K562 (cell line): ENCODE measurements around the gene CCM2. TPM values are rescaled to one million over a fixed set of nuclear protein-coding genes. Genes with fewer than 3 reads are reported as not detected.

Experiments
- ATAC-seq: fragments of 200-7000 bp; cut with Tn5 transposase; 3 replicates; pipeline ENCODE4 v1.9.1; 2020; ENCODE audit warnings: moderate library complexity
- BruUV-seq: library from RNA; stranded (reverse); fragments of 400-500 nt; replicated peaks from 2 replicates; lab custom pipeline; 2021; lab: Mats Ljungman, UMichigan
- CTCF ChIA-PET: fragments of 300-600 bp; formaldehyde crosslinking; extraction: SDS; loops from one replicate; lab custom pipeline; 2021; ENCODE audit warnings: low intra/inter-chr PET ratio; lab: Yijun Ruan, JAX
- POLR2A ChIA-PET: fragments of 300-600, 350-650 bp; sonication (Branson Sonifier 250); formaldehyde crosslinking; extraction: SDS; loops from one replicate; lab custom pipeline; 2021; ENCODE audit warnings: antibody characterized with exemption, inconsistent platforms; lab: Yijun Ruan, JAX
- DNase-seq, 4 experiments: peaks; one replicate each; pipeline versions ENCODE4 v3.0.0 to v3.0.0-alpha.2; 2011 to 2018; ENCODE audit warnings: low spot score in 3 of 4, mixed read lengths in 3 of 4; ENCODE audit errors: extremely low read depth in 1 of 4
- FAIRE-seq: peaks from 2 replicates; lab custom pipeline; 2011; peaks lifted over from hg19 to GRCh38; lab: Jason Lieb, UNC
- H2AFZ ChIP-seq: 2 replicates; pipeline ENCODE4 v1.6.0; 2011; ENCODE audit warnings: low read depth, low read length, control low read depth, inconsistent platforms
- H3K27ac ChIP-seq: fragments of 200-600 bp; 3 replicates; pipeline ENCODE4 v1.8.0; 2011; ENCODE audit warnings: low read depth, mild to moderate bottlenecking, control low read depth, inconsistent platforms, low read length, moderate library complexity, mixed read lengths; ENCODE audit errors: extremely low read depth
- H3K27me3 ChIP-seq, 2 experiments: fragments of 300-600 bp in 1 of 2; 2 replicates in 1 of 2; 3 replicates in 1 of 2; pipeline versions ENCODE4 v1.6.0 to v1.8.0; 2011; ENCODE audit warnings: inconsistent platforms in 2 of 2, low read length in 2 of 2, mild to moderate bottlenecking in 1 of 2, mixed read lengths in 1 of 2, moderate library complexity in 1 of 2; ENCODE audit not compliant: control insufficient read depth in 2 of 2, insufficient read depth in 2 of 2
- H3K36me3 ChIP-seq: fragments of 300-600 bp; 3 replicates; pipeline ENCODE4 v1.8.0; 2011; ENCODE audit warnings: mild to moderate bottlenecking, low read length, inconsistent platforms; ENCODE audit not compliant: control insufficient read depth, insufficient read depth
- H3K4me1 ChIP-seq, 2 experiments: fragments of 200-600 bp in 1 of 2; replicated peaks in 1 of 2; 2 replicates in 1 of 2; 3 replicates in 1 of 2; pipeline versions ENCODE4 v1.5.1 to v1.8.0; 2011; ENCODE audit warnings: inconsistent platforms in 2 of 2, low read length in 2 of 2, mild to moderate bottlenecking in 1 of 2, mixed read lengths in 1 of 2, moderate library complexity in 1 of 2; ENCODE audit not compliant: control insufficient read depth in 2 of 2, insufficient read depth in 2 of 2
- H3K4me2 ChIP-seq: 2 replicates; pipeline ENCODE4 v1.6.1; 2011; ENCODE audit warnings: low read length, control low read depth, inconsistent platforms, mixed read lengths; ENCODE audit not compliant: insufficient read depth
- H3K4me3 ChIP-seq: fragments of 200-600 bp; sonication (generic), shearing (Covaris generic); 2 replicates; pipeline ENCODE4 v1.5.1; 2016; ENCODE audit warnings: control low read depth, inconsistent platforms
- H3K79me2 ChIP-seq: fragments of 200-600 bp; 3 replicates; pipeline ENCODE4 v1.8.0; 2011; ENCODE audit warnings: low read length, inconsistent platforms; ENCODE audit not compliant: control insufficient read depth, insufficient read depth
- H3K9ac ChIP-seq, 2 experiments: 2 replicates each; pipeline versions ENCODE4 v1.6.0 to v1.6.1; 2011; ENCODE audit warnings: low read depth in 2 of 2, low read length in 2 of 2, control low read depth in 1 of 2, inconsistent platforms in 1 of 2, mild to moderate bottlenecking in 1 of 2, mixed read lengths in 1 of 2; ENCODE audit not compliant: insufficient read depth in 1 of 2
- H3K9me1 ChIP-seq: one replicate; pipeline ENCODE4 v1.6.0; 2011; ENCODE audit warnings: inconsistent platforms, mild to moderate bottlenecking, low read length, moderate library complexity; ENCODE audit not compliant: control insufficient read depth, insufficient read depth
- H3K9me3 ChIP-seq: replicated peaks from 2 replicates; pipeline ENCODE4 v1.5.1; 2011; ENCODE audit warnings: low read depth, low read length, inconsistent platforms; ENCODE audit not compliant: control insufficient read depth, insufficient read depth
- H4K20me1 ChIP-seq: replicated peaks from 2 replicates; pipeline ENCODE4 v1.6.1; 2011; ENCODE audit warnings: low read length, inconsistent platforms, mixed read lengths; ENCODE audit not compliant: control insufficient read depth, insufficient read depth
- HDAC2 ChIP-seq: fragments of 450-650 bp; IDR thresholded peaks from 2 replicates; pipeline ENCODE4 v1.6.1; 2016; ENCODE audit warnings: mild to moderate bottlenecking
- POLR2G ChIP-seq: fragments of 200-400 bp; formaldehyde crosslinking; IDR thresholded peaks from 2 replicates; pipeline ENCODE4 v1.6.1; 2017; ENCODE audit warnings: low read depth, mild to moderate bottlenecking, antibody characterized with exemption, low read length, moderate library complexity
- RBFOX2 ChIP-seq: fragments of 200-400 bp; formaldehyde crosslinking; IDR thresholded peaks from 2 replicates; pipeline ENCODE4 v1.6.1; 2017; ENCODE audit warnings: low read depth, mild to moderate bottlenecking, low read length, moderate library complexity
- RBM14 ChIP-seq: fragments of 200-400 bp; formaldehyde crosslinking; IDR thresholded peaks from 2 replicates; pipeline ENCODE4 v1.6.1; 2018; ENCODE audit warnings: low read depth, mild to moderate bottlenecking, low read length, moderate library complexity, borderline replicate concordance; ENCODE audit not compliant: insufficient read depth
- RNF219 ChIP-seq: fragments of 250-450 bp; sonication (Bioruptor Pico); IDR thresholded peaks from 2 replicates; pipeline ENCODE4 v1.5.0; 2022; ENCODE audit warnings: mild to moderate bottlenecking
- TRIM25 ChIP-seq: fragments of 450-650 bp; IDR thresholded peaks from 2 replicates; pipeline ENCODE4 v1.7.0; 2016; ENCODE audit warnings: borderline replicate concordance
- ZBTB33 ChIP-seq: sonication (generic); formaldehyde crosslinking; IDR thresholded peaks from 2 replicates; pipeline ENCODE4 v1.8.1; 2023; ENCODE audit warnings: mild to moderate bottlenecking, missing genetic modification reagents
- ZNF584 ChIP-seq: fragments of 200-800 bp; sonication (Bioruptor generic); IDR thresholded peaks from 2 replicates; pipeline ENCODE4 v1.6.1; 2016; ENCODE audit warnings: low read depth, mild to moderate bottlenecking, missing genetic modification characterization, missing compliant biosample characterization
- WGBS: fragments of 100-300 bp; shearing (Covaris generic); methylation state at CpG from one replicate; pipeline ENCODE4 v1.1.6; 2016; ENCODE audit warnings: low coverage, mixed read lengths; ENCODE audit not compliant: insufficient coverage; ENCODE audit errors: missing lambda C conversion rate; 5-methylcytosine and 5-hydroxymethylcytosine counted together
- in situ Hi-C: fragments of 300-500 bp; cut with MboI; formaldehyde crosslinking; loops from 4 replicates; pipeline ENCODE4 v1.15.0; 2018; ENCODE audit warnings: inconsistent platforms, mixed read lengths
- intact Hi-C: fragments of 100-400 bp; cut with micrococcal nuclease; formaldehyde crosslinking; loops from 2 replicates; pipeline ENCODE4 v1.14.2; 2022
- polyA plus RNA-seq, 8 experiments: library from polyadenylated mRNA; depleted of rRNA in 4 of 8; stranded (reverse) in 5 of 8; unstranded in 3 of 8; fragments of >200 nt; fragmentation: Nextera tagmentation in 2 of 8; fragmentation: Illumina TruSeq in 1 of 8; extraction: Ambion mirVana in 2 of 8; extraction: Trizol in 1 of 8; gene quantifications; 2 replicates each; pipeline versions ENCODE4 v1.2.1 to v1.2.3, GENCODE V29; 2011 to 2014; ENCODE audit warnings: inconsistent platforms in 1 of 8, missing spikeins in 1 of 8
- total RNA-seq, 7 experiments: library from RNA; depleted of rRNA in 6 of 7; stranded (reverse); fragments of >200 nt in 6 of 7; fragmentation: Illumina TruSeq in 2 of 7; extraction: Trizol in 2 of 7; gene quantifications; 2 replicates each; pipeline versions ENCODE4 v1.2.1 to v1.2.3, GENCODE V29; 2011 to 2021; ENCODE audit warnings: low replicate concordance in 1 of 7

CCM2 gene
- total and polyA plus RNA-seq, 9 of the 15 experiments (the other 6 are each of a cell fraction or from before 2014, with no cell fraction given): 0.41 to 38.6 (median 25.9) TPM

GRCh38 chr7:45099891-45100760, 100.1 kb downstream of the CCM2 start:
- Histone ChIP-seq H3K27ac (no peak overlapping the region), H3K27me3 (no peaks in the 10 kb centered on the region), H4K20me1 (peaks cover 26% of the 10 kb centered on the region), H3K9me1 (peaks cover 5% of the 10 kb centered on the region), H3K9me3 (no peaks in the 10 kb centered on the region), H3K4me3 (no peak overlapping the region), H3K4me1 (peaks cover 0 to 19% of the 10 kb centered on the region in 2 experiments; a peak in 1 of 5 replicates), H3K9ac (peak overlapping the region in 1 of 2 experiments; percentile 60; a peak in 1 of 4 replicates), H3K79me2 (peaks cover 13% of the 10 kb centered on the region), H3K4me2 (no peak overlapping the region), H3K36me3 (peaks cover 63% of the 10 kb centered on the region), H2AFZ (no peak overlapping the region)
- no TSS peak for BruUV-seq
- ATAC-seq (peak; percentile 70), FAIRE-seq (peak; percentile 32), DNase-seq (no peak)
- ChIA-PET POLR2A (interaction anchor here (0.6 to 1.9 kb wide), 10 partner anchors 9 to 535 kb away, joined by 3 to 11 read pairs (median 4); partner anchors contain the start of gene TBRG4), CTCF (no interaction called here)
- WGBS: 88% methylated on average over 16 of the region's 16 CpGs
- in situ Hi-C loops: no loop called here
- intact Hi-C loops: no loop called here
- no peak for TF ChIP-seq RBM14
- no peak for TF ChIP-seq ZNF584
- TF ChIP-seq POLR2G: peak; percentile 43; the same call in 1 of the 2 replicates
- TF ChIP-seq TRIM25: no peak
- TF ChIP-seq HDAC2: no peak
- peak; percentile 48; the same call in 1 of the 2 replicates for TF ChIP-seq RBFOX2
- no peak for TF ChIP-seq RNF219 (CRISPR knock-in tag)
- TF ChIP-seq ZBTB33 (CRISPR knock-in tag): peak; percentile 52; the same call in 1 of the 2 replicates
